ENCODE measurements around the gene RAB40B.

GRCh38 chr17:82684228-82684841, 14.2 kb downstream of the RAB40B start:
- no peak for TF ChIP-seq CTCF (IDR thresholded peaks at IDR 0.05; ENCODE audit: low read length)
- no peak for TF ChIP-seq EZH2 (optimal IDR thresholded peaks at IDR 0.05; ENCODE audit: low read depth, low read length)
- no peak for TF ChIP-seq EZH2phosphoT487 (IDR thresholded peaks at IDR 0.05; ENCODE audit: low read length)
